Stomach (tissue), 9 donors: Measurements from ENCODE around the gene SMARCC1. TPM values are rescaled to one million over a fixed set of nuclear protein-coding genes. Genes with fewer than 3 reads are reported as not detected.

Source experiments
- DNase-seq, 2 donors: peaks; one replicate each; pipeline versions ENCODE4 v3.0.0 to v3.0.0-alpha.2; 2013 to 2019
- H3K27ac ChIP-seq, 5 donors: fragments of 200-600 bp in 4 of 5; sonication (generic) in 4 of 5; one replicate each; pipeline ENCODE4 v1.5.1; 2013 to 2019; ENCODE audit warnings: mild to moderate bottlenecking in 1 of 5, moderate library complexity in 1 of 5
- H3K27me3 ChIP-seq, 3 donors: fragments of 200-600 bp; sonication (generic); one replicate each; pipeline ENCODE4 v1.5.1; 2017 to 2019; ENCODE audit warnings: mixed run types in 1 of 3
- H3K36me3 ChIP-seq, 4 donors: fragments of 200-600 bp; sonication (generic); 1 replicate in 3 of 4; 2 replicates in 1 of 4; pipeline ENCODE4 v1.5.1; 2016 to 2019
- H3K4me1 ChIP-seq, 4 donors: fragments of 200-600 bp; sonication (generic); one replicate each; pipeline ENCODE4 v1.5.1; 2016 to 2019
- H3K4me3 ChIP-seq, 4 donors: fragments of 200-600 bp; sonication (generic) in 3 of 4; one replicate each; pipeline ENCODE4 v1.5.1; 2016 to 2019; ENCODE audit warnings: mild to moderate bottlenecking in 1 of 4
- H3K9me3 ChIP-seq, 4 donors: fragments of 200-600 bp; sonication (generic); one replicate each; pipeline ENCODE4 v1.5.1; 2016 to 2019
- CTCF ChIP-seq, 7 experiments: fragments of 450-650 bp in 4 of 7; fragments of 200-600 bp in 3 of 7; sonication (generic) in 3 of 7; IDR thresholded peaks; one replicate each; pipeline ENCODE4 v1.5.1; 2016 to 2019; ENCODE audit warnings: antibody characterized with exemption in 7 of 7, control low read depth in 2 of 7, mild to moderate bottlenecking in 1 of 7
- EP300 ChIP-seq: sonication (generic); formaldehyde crosslinking; IDR thresholded peaks from one replicate; pipeline ENCODE4 v1.6.1; 2017; ENCODE audit warnings: antibody characterized with exemption
- POLR2A ChIP-seq, 4 donors: fragments of 450-650 bp; IDR thresholded peaks; one replicate each; pipeline ENCODE4 v1.6.1; 2016; ENCODE audit warnings: antibody characterized with exemption in 4 of 4, control low read depth in 2 of 4, mild to moderate bottlenecking in 1 of 4, moderate library complexity in 1 of 4
- POLR2AphosphoS5 ChIP-seq, 3 donors: sonication (generic); formaldehyde crosslinking; IDR thresholded peaks; one replicate each; pipeline ENCODE4 v1.6.1; 2016; ENCODE audit warnings: antibody characterized with exemption in 3 of 3
- WGBS, 5 donors: extraction: QIAGEN DNeasy Blood & Tissue Kit in 3 of 5; methylation state at CpG; one replicate each; pipeline versions ENCODE4 v1.1.5 to v1.1.7; 2013 to 2018; 5-methylcytosine and 5-hydroxymethylcytosine counted together
- intact Hi-C: fragments of 100-400 bp; cut with DNase I; formaldehyde crosslinking; loops from one replicate; pipeline ENCODE4 v1.15.1; 2023; ENCODE audit warnings: low total_unique reads
- polyA plus RNA-seq, 3 donors: library from polyadenylated mRNA; stranded (reverse); fragments of 200-250 nt; gene quantifications; one replicate each; pipeline ENCODE4 v1.2.3, GENCODE V29; 2013
- total RNA-seq, 5 donors: library from RNA; depleted of rRNA; stranded (reverse); fragments of >200 nt; gene quantifications; one replicate each; pipeline versions ENCODE4 v1.1.0 to v1.2.3, GENCODE V29; 2014 to 2016
- donor health status: healthy with polysubstance abuse.
- donor health status: Bipolar disorder and iron deficiency.
- donor health status: healthy.

The SMARCC1 gene
- total and polyA plus RNA-seq, 8 donors, result 8.6 to 64.3 (median 27.3) TPM

GRCh38 chr3:47588587-47588986 is 193.1 kb downstream of the SMARCC1 start:
- no peaks in the 10 kb centered on the region for H3K4me1 ChIP-seq
- WGBS, 5 donors, result 89 to 96% (median 95%) methylated on average over 4 of the region's 4 CpGs
- H3K27ac ChIP-seq, result no peak overlapping the region
- TF ChIP-seq POLR2A (IDR thresholded peaks at IDR 0.05), result no peak
- TF ChIP-seq CTCF (IDR thresholded peaks at IDR 0.05), result no peak
- no peak for TF ChIP-seq POLR2AphosphoS5 (IDR thresholded peaks at IDR 0.05)
- no peak for TF ChIP-seq EP300
- H3K4me3 ChIP-seq, result no peak overlapping the region
- no peaks in the 10 kb centered on the region for H3K27me3 ChIP-seq
- H3K36me3 ChIP-seq, result peaks cover 30 to 79% (median 74%) of the 10 kb centered on the region in 4 donors
- DNase-seq, result no peak
- intact Hi-C loops, result no loop called here
- H3K9me3 ChIP-seq, result no peaks in the 10 kb centered on the region

- Histone ChIP-seq H3K27me3 (no peaks in the 10 kb centered on the region), H3K9me3 (no peaks in the 10 kb centered on the region), H3K36me3 (peaks cover 30 to 74% (median 69%) of the 10 kb centered on the region in 4 donors), H3K4me3 (no peak overlapping the region), H3K4me1 (no peaks in the 10 kb centered on the region), H3K27ac (no peak overlapping the region)
- no peak for DNase-seq
- no peak for TF ChIP-seq EP300
- no peak for TF ChIP-seq CTCF (IDR thresholded peaks at IDR 0.05)
- TF ChIP-seq POLR2AphosphoS5 (IDR thresholded peaks at IDR 0.05), result no peak
- TF ChIP-seq POLR2A (IDR thresholded peaks at IDR 0.05), result no peak
- intact Hi-C loops, result no loop called here
- 91 to 95% (median 92%) methylated on average over 7 of the region's 7 CpGs for WGBS, 5 donors
Measured at GRCh38 chr3:47588053-47588452, 193.6 kb downstream of the SMARCC1 start.

DNA sequence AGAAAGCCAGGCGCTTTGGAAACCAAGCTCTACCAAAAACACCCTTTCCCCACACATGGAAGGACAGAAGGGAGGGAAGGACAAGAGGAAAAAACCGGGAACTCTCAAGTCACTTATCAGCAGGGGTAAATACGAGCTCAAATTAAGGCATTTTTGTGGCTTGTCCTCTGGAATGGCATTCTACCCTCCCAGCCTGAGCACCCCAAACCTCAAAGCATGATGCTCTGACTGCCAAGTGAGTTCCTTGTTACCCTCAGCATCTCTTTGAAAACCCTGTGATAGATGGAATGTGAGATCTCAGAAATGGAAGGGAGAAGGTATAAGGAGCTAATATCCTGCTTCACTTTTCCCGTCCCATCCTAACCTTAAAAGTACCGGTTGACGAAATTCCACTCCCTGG is 194.9 kb downstream of the SMARCC1 start:
- Histone ChIP-seq H3K27ac (no peak overlapping the region), H3K4me1 (no peaks in the 10 kb centered on the region), H3K9me3 (no peaks in the 10 kb centered on the region), H3K36me3 (peaks cover 30 to 67% (median 64%) of the 10 kb centered on the region in 4 donors), H3K27me3 (no peaks in the 10 kb centered on the region), H3K4me3 (no peak overlapping the region)
- WGBS, 5 donors, result 83 to 92% (median 86%) methylated on average over 6 of the region's 6 CpGs
- intact Hi-C loops, result no loop called here
- TF ChIP-seq POLR2AphosphoS5 (IDR thresholded peaks at IDR 0.05) (no peak), POLR2A (IDR thresholded peaks at IDR 0.05) (no peak), EP300 (no peak), CTCF (IDR thresholded peaks at IDR 0.05) (no peak)
- no peak for DNase-seq

GRCh38 chr3:47583320-47584075 is 198.2 kb downstream of the SMARCC1 start:
- H3K27ac ChIP-seq, result no peak overlapping the region

More at GRCh38 chr3:47583320-47584075, 198.2 kb downstream of the SMARCC1 start:
- Histone ChIP-seq H3K4me1 (peaks cover 7 to 9% (median 8%) of the 10 kb centered on the region in 4 donors), H3K9me3 (no peaks in the 10 kb centered on the region), H3K36me3 (peaks cover 10 to 38% (median 36%) of the 10 kb centered on the region in 4 donors), H3K4me3 (no peak overlapping the region), H3K27me3 (peaks cover 0 to 18% (median 15%) of the 10 kb centered on the region in 3 donors)
- no peak for DNase-seq
- intact Hi-C loops, result no loop called here
- WGBS, 5 donors, result 46 to 86% (median 79%) methylated on average over 3 of the region's 3 CpGs
- no peak for TF ChIP-seq EP300
- no peak for TF ChIP-seq POLR2A (IDR thresholded peaks at IDR 0.05)
- no peak for TF ChIP-seq CTCF (IDR thresholded peaks at IDR 0.05)
